Natural killer cell (primary cell): ENCODE results near the gene MKNK1. TPM values are rescaled to one million over a fixed set of nuclear protein-coding genes. Genes with fewer than 3 reads are reported as not detected.

Experiments
- ATAC-seq, 3 donors: fragments of 150-1000 bp in 2 of 3; fragments of 200-7000 bp in 1 of 3; cut with Tn5 transposase; 1 replicate in 1 of 3; 2 replicates in 2 of 3; pipeline ENCODE4 v1.10.0; 2021; ENCODE audit warnings: mild to moderate bottlenecking in 2 of 3, moderate library complexity in 2 of 3
- DNase-seq, 2 donors: peaks; one replicate each; pipeline versions ENCODE4 v3.0.0 to v3.0.0-alpha.2; 2013 to 2021; ENCODE audit warnings: mixed read lengths in 1 of 2
- H3K27ac ChIP-seq: one replicate; pipeline ENCODE4 v1.5.1; 2013; ENCODE audit warnings: mild to moderate bottlenecking, low read length
- H3K27me3 ChIP-seq: one replicate; pipeline ENCODE4 v1.6.1; 2013; ENCODE audit warnings: low read length; ENCODE audit not compliant: control insufficient read depth, insufficient read depth
- H3K36me3 ChIP-seq: one replicate; pipeline ENCODE4 v1.6.1; 2013; ENCODE audit warnings: low read length; ENCODE audit not compliant: control insufficient read depth, insufficient read depth
- H3K4me1 ChIP-seq: one replicate; pipeline ENCODE4 v1.6.1; 2013; ENCODE audit warnings: low read length; ENCODE audit not compliant: control insufficient read depth, insufficient read depth
- H3K4me3 ChIP-seq: one replicate; pipeline ENCODE4 v1.5.1; 2013; ENCODE audit warnings: low read length
- H3K9me3 ChIP-seq: one replicate; pipeline ENCODE4 v1.6.1; 2013; ENCODE audit warnings: low read length; ENCODE audit not compliant: control insufficient read depth, insufficient read depth
- H3K27ac Mint-ChIP-seq, 2 donors: one replicate each; pipeline ENCODE4 v1.8.0; 2022; ENCODE audit warnings: mild to moderate bottlenecking in 2 of 2, mixed read lengths in 2 of 2, moderate library complexity in 1 of 2
- H3K27me3 Mint-ChIP-seq, 2 donors: one replicate each; pipeline ENCODE4 v1.8.0; 2022; ENCODE audit warnings: low read depth in 2 of 2, mixed read lengths in 2 of 2
- H3K36me3 Mint-ChIP-seq: one replicate; pipeline ENCODE4 v1.8.0; 2022; ENCODE audit warnings: mixed read lengths
- H3K4me1 Mint-ChIP-seq, 2 donors: one replicate each; pipeline ENCODE4 v1.8.0; 2022; ENCODE audit warnings: mixed read lengths in 2 of 2
- H3K4me3 Mint-ChIP-seq: one replicate; pipeline ENCODE4 v1.8.0; 2022; ENCODE audit warnings: mild to moderate bottlenecking, moderate library complexity, mixed read lengths
- H3K9me3 Mint-ChIP-seq, 2 donors: one replicate each; pipeline ENCODE4 v1.8.0; 2022; ENCODE audit warnings: mixed read lengths in 2 of 2
- CTCF ChIP-seq: fragments of 200-600 bp; IDR thresholded peaks from one replicate; pipeline ENCODE4 v1.8.0; 2022; ENCODE audit warnings: antibody characterized with exemption
- WGBS: methylation state at CpG from one replicate; pipeline ENCODE4 v1.1.7; 2013; ENCODE audit warnings: missing lambda C conversion rate; ENCODE audit not compliant: insufficient coverage; 5-methylcytosine and 5-hydroxymethylcytosine counted together
- intact Hi-C: fragments of 100-400 bp; cut with micrococcal nuclease; formaldehyde crosslinking; loops from one replicate; pipeline ENCODE4 v1.14.2; 2022
- total RNA-seq, 4 donors: library from RNA; stranded (reverse); fragments of 120-200 nt in 1 of 4; gene quantifications; one replicate each; pipeline versions ENCODE4 v1.2.3 to v1.2.4, GENCODE V29; 2013 to 2022

The MKNK1 gene
- total RNA-seq, 3 donors from 2014 or later (not counting 1 experiment from before 2014, with no cell fraction given), result 59.5 to 81.5 (median 65.5) TPM

DNA sequence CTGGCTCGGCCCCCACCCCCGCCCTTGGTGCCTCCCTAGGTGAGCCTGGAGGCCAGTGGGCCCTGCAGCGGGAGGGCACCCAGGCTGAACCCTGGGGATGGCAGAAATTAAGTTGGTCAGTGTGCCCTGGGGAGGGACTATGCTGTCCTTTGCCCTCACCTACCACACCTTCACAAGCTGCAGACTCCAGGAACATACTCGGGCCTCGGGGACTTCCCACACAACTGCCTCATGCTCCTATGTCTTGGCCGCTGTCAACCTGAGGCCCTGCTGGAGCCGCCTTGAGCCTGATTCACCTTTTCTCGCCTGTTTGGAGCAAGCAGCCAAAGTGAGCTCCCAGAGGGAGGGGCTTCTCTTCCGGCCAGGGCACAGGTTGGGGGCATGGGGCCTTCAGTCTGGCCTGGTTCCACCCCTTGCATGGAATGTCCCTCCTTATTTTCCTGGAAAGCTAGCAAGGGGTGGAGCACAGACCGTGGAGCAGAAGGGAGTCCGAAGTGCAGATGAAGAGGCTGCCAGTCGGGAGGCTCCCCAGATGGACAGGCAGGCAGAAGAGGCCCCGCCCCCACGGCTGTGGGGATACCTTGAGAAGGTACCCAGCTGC is 77.3 kb downstream of the MKNK1 start:
- H3K9me3 ChIP-seq, result no peaks in the 10 kb centered on the region
- H3K27me3 Mint-ChIP-seq, result peaks cover 29 to 32% of the 10 kb centered on the region in 2 donors
- no peaks in the 10 kb centered on the region for H3K36me3 ChIP-seq
- no peak overlapping the region for H3K27ac ChIP-seq
- no peak for DNase-seq
- peaks cover 6% of the 10 kb centered on the region for H3K27me3 ChIP-seq
- TF ChIP-seq CTCF, result no peak
- ATAC-seq, result no peak
- H3K36me3 Mint-ChIP-seq, result no peaks in the 10 kb centered on the region
- H3K4me3 Mint-ChIP-seq, result no peak overlapping the region
- H3K4me3 ChIP-seq, result no peak overlapping the region
- no peak overlapping the region for H3K27ac Mint-ChIP-seq
- intact Hi-C loops, result no loop called here
- no peaks in the 10 kb centered on the region for H3K9me3 Mint-ChIP-seq
- 62% methylated on average over 14 of the region's 14 CpGs for WGBS
- H3K4me1 Mint-ChIP-seq, result no peaks in the 10 kb centered on the region
- H3K4me1 ChIP-seq, result no peaks in the 10 kb centered on the region

- Mint-ChIP-seq H3K27ac (no peak overlapping the region), H3K9me3 (no peaks in the 10 kb centered on the region), H3K4me1 (no peaks in the 10 kb centered on the region), H3K36me3 (no peaks in the 10 kb centered on the region), H3K4me3 (no peak overlapping the region), H3K27me3 (peaks cover 29 to 30% of the 10 kb centered on the region in 2 donors)
- Histone ChIP-seq H3K36me3 (no peaks in the 10 kb centered on the region), H3K27me3 (peaks cover 6% of the 10 kb centered on the region), H3K4me3 (no peak overlapping the region), H3K9me3 (no peaks in the 10 kb centered on the region), H3K4me1 (no peaks in the 10 kb centered on the region), H3K27ac (no peak overlapping the region)
- DNase-seq (no peak), ATAC-seq (no peak)
- 65% methylated on average over 17 of the region's 17 CpGs for WGBS
- intact Hi-C loops, result no loop called here
- no peak for TF ChIP-seq CTCF
Measured at GRCh38 chr1:46526013-46526690, 77.9 kb downstream of the MKNK1 start.

- H3K36me3 ChIP-seq, result no peaks in the 10 kb centered on the region
- no peaks in the 10 kb centered on the region for H3K4me1 Mint-ChIP-seq
- H3K27ac ChIP-seq, result no peak overlapping the region
- H3K4me1 ChIP-seq, result no peaks in the 10 kb centered on the region
- H3K9me3 ChIP-seq, result no peaks in the 10 kb centered on the region
- H3K27me3 ChIP-seq, result peaks cover 6% of the 10 kb centered on the region
- H3K4me3 ChIP-seq, result no peak overlapping the region
- H3K27me3 Mint-ChIP-seq, result peaks cover 29 to 33% of the 10 kb centered on the region in 2 donors
- H3K36me3 Mint-ChIP-seq, result no peaks in the 10 kb centered on the region
- 70% methylated on average over 13 of the region's 13 CpGs for WGBS
- H3K27ac Mint-ChIP-seq, result no peak overlapping the region
- ATAC-seq, result no peak
- H3K4me3 Mint-ChIP-seq, result no peak overlapping the region
- no peaks in the 10 kb centered on the region for H3K9me3 Mint-ChIP-seq
- intact Hi-C loops, result no loop called here
- TF ChIP-seq CTCF, result no peak
- no peak for DNase-seq
Measured at GRCh38 chr1:46525253-46525983, 78.7 kb downstream of the MKNK1 start.
